A549 (cell line): Measurements from ENCODE around the gene GMNN.

Experiments
- RCOR1 ChIP-seq: fragments of 150-350 bp; IDR thresholded peaks from 2 replicates; pipeline ENCODE4 v1.6.1; 2014; ENCODE audit warnings: antibody characterized with exemption, low read length, low read depth
- TF ChIP-seq, protein P1 (sequence below): fragments of 150-350 bp; IDR thresholded peaks from 2 replicates; pipeline ENCODE4 v1.6.1; 2014; ENCODE audit warnings: low read depth, mild to moderate bottlenecking, low read length
- TF ChIP-seq, protein P2 (sequence below): fragments of >200 bp; sonication (Bioruptor Twin); formaldehyde crosslinking; IDR thresholded peaks from 3 replicates; pipeline ENCODE4 v1.5.1; 2016

DNA sequence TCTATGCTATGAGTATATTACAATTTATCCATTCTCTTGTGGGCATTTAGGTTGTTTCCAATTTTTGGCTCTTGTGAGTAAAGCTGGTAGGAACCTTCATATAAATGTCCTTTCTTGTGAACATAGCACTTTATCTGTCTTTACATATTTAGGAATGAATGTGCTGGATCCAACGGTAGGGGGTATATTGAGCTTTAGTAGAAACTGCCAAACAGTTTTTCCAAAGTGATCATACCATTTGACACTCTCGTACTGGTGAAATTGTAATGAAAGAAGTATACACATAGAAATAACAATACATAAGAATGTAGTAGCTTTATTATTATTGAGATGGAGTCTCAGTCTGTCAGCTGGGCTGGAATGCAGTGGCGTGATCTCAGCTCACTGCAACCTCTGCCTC, 54.9 kb downstream of the GMNN start:
- TF ChIP-seq, protein P1, sequence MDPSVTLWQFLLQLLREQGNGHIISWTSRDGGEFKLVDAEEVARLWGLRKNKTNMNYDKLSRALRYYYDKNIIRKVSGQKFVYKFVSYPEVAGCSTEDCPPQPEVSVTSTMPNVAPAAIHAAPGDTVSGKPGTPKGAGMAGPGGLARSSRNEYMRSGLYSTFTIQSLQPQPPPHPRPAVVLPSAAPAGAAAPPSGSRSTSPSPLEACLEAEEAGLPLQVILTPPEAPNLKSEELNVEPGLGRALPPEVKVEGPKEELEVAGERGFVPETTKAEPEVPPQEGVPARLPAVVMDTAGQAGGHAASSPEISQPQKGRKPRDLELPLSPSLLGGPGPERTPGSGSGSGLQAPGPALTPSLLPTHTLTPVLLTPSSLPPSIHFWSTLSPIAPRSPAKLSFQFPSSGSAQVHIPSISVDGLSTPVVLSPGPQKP = no peak
- TF ChIP-seq RCOR1 = no peak
- TF ChIP-seq, protein P2, sequence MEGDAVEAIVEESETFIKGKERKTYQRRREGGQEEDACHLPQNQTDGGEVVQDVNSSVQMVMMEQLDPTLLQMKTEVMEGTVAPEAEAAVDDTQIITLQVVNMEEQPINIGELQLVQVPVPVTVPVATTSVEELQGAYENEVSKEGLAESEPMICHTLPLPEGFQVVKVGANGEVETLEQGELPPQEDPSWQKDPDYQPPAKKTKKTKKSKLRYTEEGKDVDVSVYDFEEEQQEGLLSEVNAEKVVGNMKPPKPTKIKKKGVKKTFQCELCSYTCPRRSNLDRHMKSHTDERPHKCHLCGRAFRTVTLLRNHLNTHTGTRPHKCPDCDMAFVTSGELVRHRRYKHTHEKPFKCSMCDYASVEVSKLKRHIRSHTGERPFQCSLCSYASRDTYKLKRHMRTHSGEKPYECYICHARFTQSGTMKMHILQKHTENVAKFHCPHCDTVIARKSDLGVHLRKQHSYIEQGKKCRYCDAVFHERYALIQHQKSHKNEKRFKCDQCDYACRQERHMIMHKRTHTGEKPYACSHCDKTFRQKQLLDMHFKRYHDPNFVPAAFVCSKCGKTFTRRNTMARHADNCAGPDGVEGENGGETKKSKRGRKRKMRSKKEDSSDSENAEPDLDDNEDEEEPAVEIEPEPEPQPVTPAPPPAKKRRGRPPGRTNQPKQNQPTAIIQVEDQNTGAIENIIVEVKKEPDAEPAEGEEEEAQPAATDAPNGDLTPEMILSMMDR = no peak
